Measurements from ENCODE around the gene RARB. TPM values are rescaled to one million over a fixed set of nuclear protein-coding genes. Genes with fewer than 3 reads are reported as not detected.

Gene RARB
- polyA plus RNA-seq, 1 donor from 2014 or later: 13.2 TPM

GRCh38 chr3:25597535-25598101 is 169.6 kb downstream of the RARB start:
- Histone ChIP-seq H3K27me3 (ENCODE audit: insufficient read depth, low read depth, low read length) (no peaks in the 10 kb centered on the region), H3K4me2 (ENCODE audit: low read length) (no peak overlapping the region), H3K79me2 (replicated peaks; ENCODE audit: insufficient read depth, low read length) (no peaks in the 10 kb centered on the region), H3K9me3 (ENCODE audit: low read length) (no peaks in the 10 kb centered on the region), H3K9me2 (ENCODE audit: insufficient read depth, low read length) (no peaks in the 10 kb centered on the region), H3K9ac (ENCODE audit: low read length) (no peak overlapping the region), H3K36me3 (ENCODE audit: insufficient read depth, low read length) (peaks cover 13% of the 10 kb centered on the region), H3K27ac (ENCODE audit: low read length) (no peak overlapping the region), H3K4me3 (ENCODE audit: low read length) (no peak overlapping the region), H2AFZ (ENCODE audit: low read depth, low read length) (no peak overlapping the region), H3F3A (ENCODE audit: insufficient read depth, low read length, poor library complexity, severe bottlenecking) (peaks cover 3% of the 10 kb centered on the region), H4K20me1 (ENCODE audit: insufficient read depth) (no peaks in the 10 kb centered on the region)
- no peak for TF ChIP-seq TAF1 (IDR thresholded peaks at IDR 0.05; ENCODE audit: low read depth)
- TF ChIP-seq EP300 (conservative IDR thresholded peaks at IDR 0.05; ENCODE audit: poor library complexity, severe bottlenecking): no peak
- no peak for TF ChIP-seq POLR2AphosphoS5 (IDR thresholded peaks at IDR 0.05)
- no peak for TF ChIP-seq MXI1 (conservative IDR thresholded peaks at IDR 0.05; ENCODE audit: poor library complexity, severe bottlenecking)
- TF ChIP-seq SMC3 (conservative IDR thresholded peaks at IDR 0.05; ENCODE audit: poor library complexity): no peak
- no peak for TF ChIP-seq CTCF (IDR thresholded peaks at IDR 0.05; ENCODE audit: poor library complexity, severe bottlenecking)
- no peak for TF ChIP-seq RAD21 (conservative IDR thresholded peaks at IDR 0.05)
- TF ChIP-seq, protein P1, sequence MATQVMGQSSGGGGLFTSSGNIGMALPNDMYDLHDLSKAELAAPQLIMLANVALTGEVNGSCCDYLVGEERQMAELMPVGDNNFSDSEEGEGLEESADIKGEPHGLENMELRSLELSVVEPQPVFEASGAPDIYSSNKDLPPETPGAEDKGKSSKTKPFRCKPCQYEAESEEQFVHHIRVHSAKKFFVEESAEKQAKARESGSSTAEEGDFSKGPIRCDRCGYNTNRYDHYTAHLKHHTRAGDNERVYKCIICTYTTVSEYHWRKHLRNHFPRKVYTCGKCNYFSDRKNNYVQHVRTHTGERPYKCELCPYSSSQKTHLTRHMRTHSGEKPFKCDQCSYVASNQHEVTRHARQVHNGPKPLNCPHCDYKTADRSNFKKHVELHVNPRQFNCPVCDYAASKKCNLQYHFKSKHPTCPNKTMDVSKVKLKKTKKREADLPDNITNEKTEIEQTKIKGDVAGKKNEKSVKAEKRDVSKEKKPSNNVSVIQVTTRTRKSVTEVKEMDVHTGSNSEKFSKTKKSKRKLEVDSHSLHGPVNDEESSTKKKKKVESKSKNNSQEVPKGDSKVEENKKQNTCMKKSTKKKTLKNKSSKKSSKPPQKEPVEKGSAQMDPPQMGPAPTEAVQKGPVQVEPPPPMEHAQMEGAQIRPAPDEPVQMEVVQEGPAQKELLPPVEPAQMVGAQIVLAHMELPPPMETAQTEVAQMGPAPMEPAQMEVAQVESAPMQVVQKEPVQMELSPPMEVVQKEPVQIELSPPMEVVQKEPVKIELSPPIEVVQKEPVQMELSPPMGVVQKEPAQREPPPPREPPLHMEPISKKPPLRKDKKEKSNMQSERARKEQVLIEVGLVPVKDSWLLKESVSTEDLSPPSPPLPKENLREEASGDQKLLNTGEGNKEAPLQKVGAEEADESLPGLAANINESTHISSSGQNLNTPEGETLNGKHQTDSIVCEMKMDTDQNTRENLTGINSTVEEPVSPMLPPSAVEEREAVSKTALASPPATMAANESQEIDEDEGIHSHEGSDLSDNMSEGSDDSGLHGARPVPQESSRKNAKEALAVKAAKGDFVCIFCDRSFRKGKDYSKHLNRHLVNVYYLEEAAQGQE (IDR thresholded peaks at IDR 0.05; ENCODE audit: borderline replicate concordance): no peak
- no peak for TF ChIP-seq EZH2 (IDR thresholded peaks at IDR 0.05; ENCODE audit: borderline replicate concordance, insufficient read depth, low read length, poor library complexity, severe bottlenecking)

DNA sequence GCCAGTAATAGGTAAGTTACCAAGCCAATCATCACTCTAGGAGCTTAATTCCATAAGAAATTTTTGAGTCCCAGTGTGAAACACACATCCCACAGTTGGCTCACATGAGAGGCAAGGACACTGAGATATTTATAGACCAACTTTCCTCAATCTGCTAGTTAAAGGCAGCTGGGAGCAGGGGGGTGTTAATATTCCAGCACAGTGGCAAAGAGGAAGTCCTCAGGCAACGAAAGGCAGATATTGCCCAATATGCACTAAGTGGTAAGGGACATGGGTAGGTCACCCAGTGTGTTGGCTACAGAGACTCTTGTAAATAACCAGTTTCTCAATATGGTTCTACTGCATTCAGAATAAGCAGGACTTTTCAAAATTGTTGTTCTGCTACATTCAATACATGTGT is 175.6 kb downstream of the RARB start:
- Histone ChIP-seq H3F3A (ENCODE audit: insufficient read depth, low read length, poor library complexity, severe bottlenecking) (no peaks in the 10 kb centered on the region), H4K20me1 (ENCODE audit: insufficient read depth) (no peaks in the 10 kb centered on the region), H3K4me2 (ENCODE audit: low read length) (no peak overlapping the region), H3K36me3 (ENCODE audit: insufficient read depth, low read length) (peaks cover 40% of the 10 kb centered on the region), H3K9me2 (ENCODE audit: insufficient read depth, low read length) (no peaks in the 10 kb centered on the region), H3K9ac (ENCODE audit: low read length) (no peak overlapping the region), H3K79me2 (replicated peaks; ENCODE audit: insufficient read depth, low read length) (peaks cover 3% of the 10 kb centered on the region), H2AFZ (ENCODE audit: low read depth, low read length) (no peak overlapping the region), H3K27me3 (ENCODE audit: insufficient read depth, low read depth, low read length) (no peaks in the 10 kb centered on the region), H3K9me3 (ENCODE audit: low read length) (no peaks in the 10 kb centered on the region), H3K4me3 (ENCODE audit: low read length) (no peak overlapping the region), H3K27ac (ENCODE audit: low read length) (no peak overlapping the region)
- TF ChIP-seq CTCF (IDR thresholded peaks at IDR 0.05; ENCODE audit: poor library complexity, severe bottlenecking) (no peak), EZH2 (IDR thresholded peaks at IDR 0.05; ENCODE audit: borderline replicate concordance, insufficient read depth, low read length, poor library complexity, severe bottlenecking) (no peak), RAD21 (conservative IDR thresholded peaks at IDR 0.05) (no peak), POLR2AphosphoS5 (IDR thresholded peaks at IDR 0.05) (no peak), EP300 (conservative IDR thresholded peaks at IDR 0.05; ENCODE audit: poor library complexity, severe bottlenecking) (no peak), TAF1 (IDR thresholded peaks at IDR 0.05; ENCODE audit: low read depth) (no peak), MXI1 (conservative IDR thresholded peaks at IDR 0.05; ENCODE audit: poor library complexity, severe bottlenecking) (no peak), SMC3 (conservative IDR thresholded peaks at IDR 0.05; ENCODE audit: poor library complexity) (no peak)
- TF ChIP-seq, protein P1 (IDR thresholded peaks at IDR 0.05; ENCODE audit: borderline replicate concordance): no peak

Measured in neural cell (in vitro differentiated cells).